AG09309 (cell line): ENCODE results near the gene RASA3.

Experiments
- DNase-seq: peaks from one replicate; pipeline ENCODE4 v3.0.0-alpha.2; 2010; ENCODE audit warnings: low read depth
- H3K4me3 ChIP-seq: 2 replicates; pipeline ENCODE4 v1.5.1; 2011; ENCODE audit warnings: mild to moderate bottlenecking, low read depth, low read length, moderate library complexity; ENCODE audit not compliant: control insufficient read depth
- CTCF ChIP-seq: IDR thresholded peaks from 2 replicates; pipeline ENCODE4 v1.5.1; 2011; ENCODE audit warnings: mild to moderate bottlenecking, low read depth, low read length, inconsistent platforms; ENCODE audit not compliant: insufficient read depth, control insufficient read depth; ENCODE audit errors: missing control alignments

RASA3 gene

GRCh38 chr13:114123448-114123847 is 9.0 kb downstream of the RASA3 start:
- no peak for TF ChIP-seq CTCF
- no peak for DNase-seq
- no peak overlapping the region for H3K4me3 ChIP-seq

GRCh38 chr13:114122591-114123211 is 9.7 kb downstream of the RASA3 start:
- DNase-seq = no peak
- H3K4me3 ChIP-seq = no peak overlapping the region
- TF ChIP-seq CTCF = no peak

- no peak for TF ChIP-seq CTCF
- H3K4me3 ChIP-seq = no peak overlapping the region
- no peak for DNase-seq
These were observed 10.3 kb downstream of the RASA3 start for GRCh38 chr13:114122127-114122511.

GRCh38 chr13:114121496-114122126 is 10.8 kb downstream of the RASA3 start:
- DNase-seq = no peak
- H3K4me3 ChIP-seq = no peak overlapping the region
- TF ChIP-seq CTCF = no peak

GRCh38 chr13:114121031-114121430 is 11.4 kb downstream of the RASA3 start:
- TF ChIP-seq CTCF = no peak
- no peak overlapping the region for H3K4me3 ChIP-seq
- no peak for DNase-seq

GRCh38 chr13:114120591-114121011 is 11.8 kb downstream of the RASA3 start:
- no peak for TF ChIP-seq CTCF
- H3K4me3 ChIP-seq = no peak overlapping the region
- no peak for DNase-seq
